HL-60/S4 treated with phorbol 12-myristate 13-acetate at 8.2 ng/mL for 4 days and 3 days (cell line): ENCODE measurements around the gene PRXL2B.

ENCODE experiments used
- in situ Hi-C: fragments of 300-500 bp; cut with MboI; formaldehyde crosslinking; loops from 2 replicates; pipeline ENCODE4 v1.15.0; 2022; ENCODE audit warnings: low sequenced_read_pairs

Gene PRXL2B, protein sequence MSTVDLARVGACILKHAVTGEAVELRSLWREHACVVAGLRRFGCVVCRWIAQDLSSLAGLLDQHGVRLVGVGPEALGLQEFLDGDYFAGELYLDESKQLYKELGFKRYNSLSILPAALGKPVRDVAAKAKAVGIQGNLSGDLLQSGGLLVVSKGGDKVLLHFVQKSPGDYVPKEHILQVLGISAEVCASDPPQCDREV

DNA sequence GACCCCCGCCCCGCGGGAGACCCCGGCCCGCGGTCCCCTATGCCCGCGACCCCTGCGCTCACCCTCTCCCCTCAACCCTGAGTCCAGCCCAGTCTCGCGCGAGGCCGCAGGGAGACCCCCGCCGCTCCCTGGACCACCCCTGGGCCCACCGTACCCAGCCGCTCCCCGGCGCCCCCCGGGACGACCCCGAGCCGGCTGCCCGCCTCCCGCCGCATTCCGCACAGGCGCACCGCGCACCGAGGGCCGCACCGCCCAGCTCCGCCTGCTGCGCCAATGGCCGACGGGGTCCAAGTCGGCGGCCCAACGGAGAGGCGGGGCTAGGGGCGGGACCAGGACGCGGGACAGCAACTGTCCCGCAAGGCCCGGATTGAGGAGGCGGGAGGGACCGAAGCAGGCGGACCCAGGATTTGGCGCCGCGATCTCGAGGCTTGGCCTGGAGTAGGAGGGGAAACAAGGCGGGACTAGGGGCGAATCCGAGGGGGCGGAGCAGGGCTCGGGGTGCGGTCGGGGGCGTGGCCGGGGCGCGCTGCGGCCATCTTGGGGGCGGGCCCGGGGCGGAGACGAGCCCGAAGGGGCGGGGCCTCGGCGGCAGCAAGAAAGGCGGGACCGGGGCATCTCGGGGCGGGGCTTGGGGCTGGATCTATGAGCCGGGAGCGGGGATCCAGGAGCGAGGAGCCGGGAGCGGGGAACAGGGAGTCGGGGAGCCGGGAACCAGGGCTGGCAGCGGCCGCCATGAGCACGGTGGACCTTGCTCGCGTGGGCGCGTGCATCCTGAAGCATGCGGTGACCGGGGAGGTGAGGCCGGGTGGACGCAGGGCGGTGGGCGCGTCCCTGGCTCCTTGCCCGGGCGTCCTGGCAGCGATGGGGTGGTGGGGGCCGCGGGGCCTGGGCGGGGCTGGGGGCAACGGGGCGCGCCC lies at the start of gene PRXL2B:
PRXL2B (plus strand) TSS at position 624 of the 917 bp plus-strand sequence; CDS start at position 733, 109 bp downstream.
- in situ Hi-C loops = no loop called here

- in situ Hi-C loops = loop anchor here (25.0 kb wide), 1 partner anchor 350 kb away; the partner anchor contains the start of gene FAAP20
These were observed 48.8 kb upstream of the PRXL2B start for GRCh38 chr1:2537784-2538115.

- in situ Hi-C loops = loop anchor here (25.0 kb wide), 1 partner anchor 351 kb away; the partner anchor contains the start of gene FAAP20
These were observed 48.2 kb upstream of the PRXL2B start for GRCh38 chr1:2538376-2538775.

GRCh38 chr1:2538872-2539271 lies 47.7 kb upstream of the PRXL2B start:
- in situ Hi-C loops = loop anchor here (25.0 kb wide), 1 partner anchor 352 kb away; the partner anchor contains the start of gene FAAP20

GRCh38 chr1:2539312-2539907 lies 47.2 kb upstream of the PRXL2B start:
- in situ Hi-C loops = loop anchor here (25.0 kb wide), 1 partner anchor 352 kb away; the partner anchor contains the start of gene FAAP20

- in situ Hi-C loops = loop anchor here (25.0 kb wide), 1 partner anchor 354 kb away; the partner anchor contains the start of gene FAAP20
These were observed 45.6 kb upstream of the PRXL2B start for GRCh38 chr1:2540816-2541492.

- in situ Hi-C loops = loop anchor here (25.0 kb wide), 1 partner anchor 354 kb away; the partner anchor contains the start of gene FAAP20
These were observed 44.8 kb upstream of the PRXL2B start for GRCh38 chr1:2541619-2542245.

DNA sequence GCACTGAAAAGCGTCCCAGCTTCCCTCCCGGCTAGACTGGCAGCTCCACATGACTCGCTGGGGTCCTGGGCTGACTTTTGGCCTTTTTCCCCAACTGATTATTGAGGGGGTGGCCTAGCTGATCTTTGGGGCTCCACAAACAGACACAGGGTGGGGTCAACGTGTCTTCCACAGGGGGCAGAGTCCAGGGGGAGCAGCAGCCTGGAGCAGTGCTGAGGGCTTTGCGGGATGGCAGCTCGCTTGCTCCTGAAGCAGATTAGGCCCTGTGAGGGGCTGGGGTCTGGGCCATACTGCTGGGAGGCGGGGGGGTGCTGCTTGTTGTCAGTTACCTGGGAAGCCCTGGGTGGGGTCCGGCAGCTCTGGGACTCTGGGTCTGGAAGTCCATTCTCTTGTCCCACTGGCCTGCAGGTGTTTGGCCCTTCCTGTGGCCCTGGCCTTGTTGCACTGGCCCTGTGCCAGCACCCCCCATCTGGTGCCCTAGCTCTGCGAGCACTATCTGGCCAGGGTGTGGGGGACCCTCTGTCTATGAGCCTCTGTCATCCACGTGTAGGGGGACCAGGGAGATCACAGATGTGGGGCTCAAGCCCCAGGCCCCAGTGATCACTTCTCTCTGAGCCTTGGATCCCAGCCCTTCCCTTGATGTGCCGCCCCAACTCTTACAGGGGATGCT lies 44.2 kb upstream of the PRXL2B start:
- in situ Hi-C loops = loop anchor here (25.0 kb wide), 1 partner anchor 355 kb away; the partner anchor contains the start of gene FAAP20

GRCh38 chr1:2543543-2544092 lies 43.0 kb upstream of the PRXL2B start:
- in situ Hi-C loops = loop anchor here (25.0 kb wide), 1 partner anchor 356 kb away; the partner anchor contains the start of gene FAAP20

DNA sequence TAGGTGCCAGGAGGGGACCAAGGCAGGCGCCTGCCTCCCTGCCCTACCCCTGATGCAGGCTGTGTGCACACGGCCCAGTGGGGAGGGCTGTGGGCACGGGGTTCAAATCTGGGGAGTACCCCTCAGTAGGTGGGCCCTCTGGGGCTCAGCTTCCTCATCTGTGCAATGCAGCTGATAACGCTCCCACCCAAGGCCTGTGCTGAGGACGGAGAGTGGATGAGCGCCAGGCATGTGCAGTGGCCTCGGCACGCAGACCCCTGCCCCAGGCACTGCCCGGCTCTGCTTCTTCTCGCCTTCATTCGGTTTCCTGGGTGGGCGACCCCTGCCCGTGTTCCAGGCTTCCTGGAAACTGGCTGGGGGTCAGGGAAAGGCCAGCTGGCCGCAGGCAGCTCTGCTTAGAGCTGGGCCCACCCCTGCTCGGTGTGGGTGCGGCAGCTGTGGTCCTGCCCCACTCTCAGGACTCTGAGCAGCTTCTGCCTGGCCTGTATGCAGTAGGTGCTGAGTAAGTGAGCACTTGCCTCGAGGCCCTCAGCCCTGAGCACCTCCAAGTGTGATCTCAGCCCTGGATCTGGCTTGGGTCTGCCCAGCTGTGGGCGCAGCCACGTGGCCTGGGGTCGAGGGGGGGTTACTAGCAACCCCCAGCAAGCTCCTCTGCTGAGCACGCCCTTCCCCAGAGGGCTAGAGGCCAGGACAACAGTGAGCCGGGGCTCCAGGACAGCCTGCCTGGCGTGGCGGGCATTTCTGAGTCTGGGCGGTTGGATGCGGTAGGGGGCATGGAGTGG lies 42.3 kb upstream of the PRXL2B start:
- in situ Hi-C loops = loop anchor here (25.0 kb wide), 1 partner anchor 357 kb away; the partner anchor contains the start of gene FAAP20

- in situ Hi-C loops = loop anchor here (25.0 kb wide), 1 partner anchor 358 kb away; the partner anchor contains the start of gene FAAP20
These were observed 41.5 kb upstream of the PRXL2B start for GRCh38 chr1:2544875-2545640.

DNA sequence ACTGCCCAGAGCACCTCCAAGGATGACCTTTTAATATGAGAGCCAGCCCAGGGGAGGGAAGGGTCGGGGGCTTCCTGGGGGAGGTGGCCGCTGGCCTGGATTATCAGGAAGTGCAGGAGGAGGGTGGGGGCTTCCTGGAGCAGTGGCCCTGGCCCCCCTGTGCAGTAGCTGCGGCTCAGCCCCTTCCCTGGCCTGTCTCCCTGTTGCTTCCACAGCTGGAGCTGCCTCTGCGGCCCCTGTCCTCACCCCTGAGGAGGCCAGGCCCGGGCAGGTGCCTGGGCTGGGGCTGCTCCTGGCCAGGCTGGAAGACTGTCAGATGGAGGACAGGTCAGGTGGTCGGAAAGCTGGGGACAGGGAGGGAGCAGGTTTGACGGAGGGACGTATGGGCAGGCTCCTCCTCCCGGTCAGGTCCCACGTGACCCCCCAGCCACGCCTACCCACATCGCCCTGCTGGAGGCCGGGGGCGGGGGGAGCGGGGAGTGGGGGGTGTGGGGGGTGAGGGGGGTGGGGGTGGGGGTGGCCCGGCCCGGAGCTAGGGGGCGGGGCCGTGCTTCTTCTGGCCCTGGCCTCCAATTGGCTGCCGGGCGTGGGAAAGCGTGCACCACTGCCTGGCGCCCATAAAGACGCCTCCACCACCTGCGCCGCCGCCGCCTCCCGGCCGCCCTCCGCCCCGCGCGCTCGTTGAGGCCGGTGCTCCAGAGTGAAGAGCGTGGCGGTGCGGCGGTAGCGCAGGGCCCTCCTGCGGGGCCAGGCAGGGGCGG lies 40.6 kb upstream of the PRXL2B start:
- in situ Hi-C loops = loop anchor here (25.0 kb wide), 1 partner anchor 359 kb away; the partner anchor contains the start of gene FAAP20

DNA sequence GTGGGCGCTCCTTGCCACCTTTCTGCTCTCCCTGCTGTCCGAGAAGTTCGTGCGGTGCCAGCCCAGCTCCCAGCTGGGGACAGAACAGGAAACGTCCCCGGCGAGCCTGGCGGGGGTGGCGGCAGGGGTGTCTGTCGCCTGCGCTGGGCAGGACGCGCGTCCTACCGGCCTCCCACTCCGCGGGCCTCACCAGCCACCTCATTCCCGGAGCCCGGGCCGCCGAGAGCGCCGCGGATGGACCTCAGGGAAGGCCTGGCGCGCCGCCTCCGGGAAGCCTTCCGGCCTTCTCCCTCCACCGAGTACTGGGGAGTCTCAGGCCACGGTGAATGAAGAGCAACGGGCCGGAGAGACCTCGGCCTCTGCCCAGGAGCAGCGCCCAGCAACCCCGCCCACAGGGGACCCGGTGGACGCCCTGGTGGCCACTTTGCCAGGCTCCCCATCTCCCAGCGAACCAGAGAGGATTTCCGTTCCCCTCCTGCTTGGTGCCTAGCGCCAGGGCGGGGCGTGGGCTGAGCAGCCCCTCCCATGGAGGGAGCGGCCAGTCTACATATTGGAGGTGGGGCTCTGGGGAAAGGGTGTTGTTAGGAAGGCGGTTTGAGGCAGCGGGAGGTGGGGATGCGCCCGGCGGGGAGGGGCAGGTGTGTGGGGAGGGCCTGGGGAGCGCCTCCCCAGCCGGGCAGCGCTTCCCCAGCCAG lies 39.9 kb upstream of the PRXL2B start:
- in situ Hi-C loops = loop anchor here (25.0 kb wide), 1 partner anchor 359 kb away; the partner anchor contains the start of gene FAAP20

- in situ Hi-C loops = loop anchor here (25.0 kb wide), 1 partner anchor 360 kb away; the partner anchor contains the start of gene FAAP20
These were observed 39.1 kb upstream of the PRXL2B start for GRCh38 chr1:2547210-2548067.

DNA sequence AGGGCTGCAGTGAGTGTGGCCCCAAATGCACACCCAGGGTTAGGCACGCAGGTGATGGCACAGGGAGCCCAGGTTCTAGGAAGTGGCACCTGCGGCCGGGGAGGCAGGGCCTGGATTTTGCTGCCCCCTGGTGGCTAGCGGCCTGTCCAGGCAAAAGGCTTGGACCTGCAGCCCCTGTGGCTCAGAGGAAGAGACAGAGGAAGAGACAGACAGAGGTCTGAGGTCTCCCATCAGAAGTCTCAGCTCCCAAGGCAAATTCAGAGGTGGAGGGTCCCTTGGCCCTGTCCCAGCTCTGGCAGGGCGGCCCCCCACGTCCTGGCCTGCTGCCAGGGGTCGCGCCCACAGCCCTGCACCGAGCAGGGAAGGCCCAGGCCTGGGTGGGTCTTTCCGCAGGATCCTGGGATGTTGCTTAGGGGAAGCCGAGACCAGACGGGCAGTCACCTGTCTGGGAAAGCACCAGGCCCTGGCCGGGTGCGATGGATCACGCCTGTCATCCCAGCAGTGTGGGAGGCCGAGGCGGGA lies 38.4 kb upstream of the PRXL2B start:
- in situ Hi-C loops = loop anchor here (25.0 kb wide), 1 partner anchor 361 kb away; the partner anchor contains the start of gene FAAP20
